Measurements from ENCODE around the gene KRT71.

- no peak for TF ChIP-seq CTCF (conservative IDR thresholded peaks at IDR 0.05; ENCODE audit: low read length)
- TF ChIP-seq EZH2phosphoT487 (IDR thresholded peaks at IDR 0.05; ENCODE audit: borderline replicate concordance), result no peak
These were observed 49.6 kb upstream of the KRT71 start for GRCh38 chr12:52602552-52602951.

All from Loucy (cell line).